Superior temporal gyrus (tissue), 1 donor: ENCODE data around the gene PHF1.
A peak's percentile ranks its signal among the peaks of the same experiment; 100 is the strongest.

Source experiments
- DNase-seq: peaks from one replicate; pipeline ENCODE4 v3.0.0-alpha.2; 2016; ENCODE audit errors: extremely low spot score

The PHF1 gene

DNA sequence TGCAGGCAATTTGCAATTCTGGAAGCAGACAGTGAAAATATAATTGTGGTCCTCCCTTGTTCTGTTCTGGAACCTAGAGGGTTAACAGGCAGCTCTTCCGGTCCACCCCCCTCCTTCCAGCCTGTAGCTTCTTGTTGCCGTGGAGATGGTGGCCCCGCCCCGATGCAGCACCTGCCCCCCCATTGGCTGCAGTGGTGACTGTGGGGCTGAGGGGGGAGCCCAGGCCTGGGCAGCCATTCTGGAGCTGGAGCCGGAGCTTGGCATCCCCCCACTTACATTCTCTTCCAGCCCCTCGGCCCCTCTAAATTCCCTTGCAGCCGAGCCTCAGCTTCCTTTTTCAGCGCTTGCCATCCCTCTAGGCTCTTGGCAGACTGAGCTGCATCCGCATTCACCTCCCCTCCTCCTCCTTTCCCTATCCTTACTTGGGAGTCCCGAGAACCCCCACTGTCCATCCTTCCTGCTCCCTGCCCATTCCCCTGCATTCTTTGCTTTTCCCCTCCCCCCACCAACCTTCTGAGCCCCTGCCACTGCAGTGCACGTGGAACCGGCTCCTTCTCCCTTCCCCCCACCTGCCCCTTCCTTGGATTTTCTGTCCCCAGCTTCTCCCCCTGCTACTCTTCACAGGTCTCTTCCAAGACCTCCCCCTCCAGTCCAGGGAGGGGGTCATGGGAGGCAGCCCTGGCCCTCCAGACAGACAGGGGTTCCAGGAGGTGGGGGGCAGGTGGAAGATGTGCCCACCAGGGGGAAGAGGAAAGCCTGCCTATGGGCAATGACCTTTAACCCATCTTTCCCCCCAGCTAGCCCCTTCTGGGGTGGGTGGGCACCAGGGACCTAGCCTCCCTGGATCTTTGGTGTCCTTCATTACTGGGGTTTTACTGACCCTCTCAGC, 20.4 kb downstream of the PHF1 start:
- peak; percentile 81 for DNase-seq

DNA sequence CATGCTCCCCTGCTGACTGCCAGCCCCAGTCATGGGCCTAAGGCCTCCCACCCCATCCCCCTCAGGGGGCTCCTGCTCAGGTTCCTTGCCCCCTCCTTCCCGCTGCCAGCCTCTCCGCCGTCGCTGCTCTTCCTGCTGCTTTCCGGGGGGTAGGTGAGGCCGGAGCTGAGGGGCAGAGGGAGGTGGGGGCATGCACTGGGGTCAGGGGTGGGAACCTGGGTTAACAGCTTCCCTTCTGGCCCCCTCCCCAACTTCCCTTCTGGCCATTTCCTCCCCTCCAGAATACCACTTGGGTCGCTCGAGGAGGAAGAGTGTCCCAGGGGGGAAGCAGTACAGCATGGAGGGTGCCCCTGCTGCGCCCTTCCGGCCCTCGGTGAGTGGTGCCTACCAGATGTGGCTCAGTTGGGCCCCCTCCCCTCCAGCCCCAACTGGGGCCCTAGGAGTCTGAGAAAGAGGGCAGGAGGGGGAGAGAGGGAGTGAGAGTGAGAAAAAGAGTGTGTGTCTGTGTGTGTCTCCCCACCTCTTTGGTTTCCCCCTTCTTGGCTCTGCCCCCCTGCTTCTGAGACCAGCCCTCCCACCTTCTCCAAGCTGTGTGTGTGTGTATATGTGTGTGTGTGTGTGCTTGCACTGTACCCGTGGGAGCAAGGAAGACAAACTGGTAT, 21.2 kb downstream of the PHF1 start:
- no peak for DNase-seq

DNA sequence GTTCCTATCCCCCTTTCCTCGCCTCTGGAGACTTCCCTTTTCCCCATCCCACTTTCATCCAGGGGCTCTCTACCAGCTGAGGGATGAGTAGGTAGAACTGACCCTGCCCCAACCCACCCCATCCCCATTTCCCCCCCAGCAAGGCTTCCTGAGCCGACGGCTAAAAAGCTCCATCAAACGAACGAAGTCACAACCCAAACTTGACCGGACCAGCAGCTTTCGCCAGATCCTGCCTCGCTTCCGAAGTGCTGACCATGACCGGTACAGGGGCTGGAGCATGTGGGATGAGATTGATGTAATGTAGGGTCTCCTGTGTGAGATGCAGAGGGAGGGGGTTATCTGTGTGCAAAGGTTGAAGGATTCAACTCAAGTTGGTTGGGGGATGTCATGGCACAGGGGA, 21.7 kb downstream of the PHF1 start:
- DNase-seq = no peak

DNA sequence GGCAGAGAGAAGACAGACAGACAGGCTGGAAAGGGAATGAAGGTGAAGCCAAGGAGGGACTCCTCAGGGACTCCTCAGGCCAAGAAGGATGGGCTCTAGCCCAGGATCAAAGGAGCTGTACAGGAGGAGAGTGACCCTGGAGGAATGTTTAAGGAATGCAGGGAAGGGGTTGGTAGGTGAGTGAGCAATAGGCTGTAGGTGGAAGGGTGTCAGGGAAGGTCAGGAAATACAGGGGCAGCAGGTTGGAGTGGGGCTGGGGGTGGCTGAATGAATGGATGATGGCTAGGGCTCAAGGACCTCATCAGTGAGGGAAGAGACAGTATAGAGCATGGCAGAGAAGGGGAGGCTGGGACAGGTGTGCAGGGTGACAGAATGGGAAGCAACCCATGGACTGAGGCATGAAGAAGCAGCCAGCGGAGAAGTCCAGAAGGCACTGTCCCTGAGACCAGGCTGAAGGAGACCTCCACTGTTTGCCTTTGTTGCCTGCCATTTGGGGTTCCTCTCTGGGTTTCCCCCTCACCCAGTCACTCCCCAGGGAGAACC, 22.3 kb downstream of the PHF1 start:
- DNase-seq = no peak

DNA sequence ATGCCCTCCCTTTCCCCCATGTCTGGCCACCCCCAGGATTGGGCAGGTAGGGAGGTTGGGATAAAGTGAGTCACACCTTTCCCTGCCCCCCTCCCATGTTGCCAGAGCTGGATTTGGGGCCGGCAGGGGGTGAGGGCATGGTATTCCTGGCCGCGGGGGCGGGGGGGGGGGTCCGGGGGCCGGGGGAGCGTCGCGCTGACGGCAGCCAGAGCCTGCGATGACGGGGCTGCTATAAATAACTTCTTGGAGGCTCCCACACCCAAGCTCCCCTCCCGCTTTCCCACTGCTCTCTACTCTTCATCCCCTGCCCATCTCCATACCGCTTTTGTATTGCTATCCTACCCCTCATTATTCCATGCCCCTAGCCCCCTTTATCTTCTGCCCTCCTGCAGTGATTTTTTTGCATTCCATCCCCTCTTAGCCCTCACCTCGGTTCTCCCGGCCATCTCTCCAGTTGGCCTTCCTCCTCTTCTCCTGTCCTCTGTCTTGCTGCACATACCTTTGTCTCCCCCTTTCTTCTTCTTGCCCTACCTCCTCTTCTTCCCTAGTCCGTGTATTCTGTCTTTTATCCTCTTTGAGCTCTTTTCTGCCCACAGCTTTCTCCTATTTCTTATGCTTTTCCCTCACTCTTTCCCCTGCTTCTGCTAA, 22.9 kb downstream of the PHF1 start:
- no peak for DNase-seq

DNA sequence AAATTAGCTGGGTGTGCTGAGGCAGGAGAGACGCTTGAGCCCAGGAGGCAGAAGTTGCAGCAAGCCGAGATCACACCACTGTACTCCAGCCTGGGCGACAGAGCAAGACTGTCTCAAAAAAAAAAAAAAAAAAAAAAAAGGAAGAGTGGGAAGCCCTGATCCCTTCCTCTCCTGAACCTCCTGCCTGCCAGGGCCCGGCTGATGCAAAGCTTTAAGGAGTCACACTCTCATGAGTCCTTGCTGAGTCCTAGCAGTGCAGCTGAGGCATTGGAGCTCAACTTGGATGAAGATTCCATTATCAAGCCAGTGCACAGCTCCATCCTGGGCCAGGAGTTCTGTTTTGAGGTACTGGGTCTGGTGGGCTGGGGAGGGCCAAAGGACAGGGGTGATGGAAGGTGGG, 24.1 kb downstream of the PHF1 start:
- no peak for DNase-seq

DNA sequence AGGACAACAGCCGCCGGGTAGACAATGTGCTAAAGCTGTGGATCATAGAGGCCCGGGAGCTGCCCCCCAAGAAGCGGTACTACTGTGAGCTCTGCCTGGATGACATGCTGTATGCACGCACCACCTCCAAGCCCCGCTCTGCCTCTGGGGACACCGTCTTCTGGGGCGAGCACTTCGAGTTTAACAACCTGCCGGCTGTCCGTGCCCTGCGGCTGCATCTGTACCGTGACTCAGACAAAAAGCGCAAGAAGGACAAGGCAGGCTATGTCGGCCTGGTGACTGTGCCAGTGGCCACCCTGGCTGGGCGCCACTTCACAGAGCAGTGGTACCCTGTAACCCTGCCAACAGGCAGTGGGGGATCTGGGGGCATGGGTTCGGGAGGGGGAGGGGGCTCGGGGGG, 26.9 kb downstream of the PHF1 start:
- no peak for DNase-seq

DNA sequence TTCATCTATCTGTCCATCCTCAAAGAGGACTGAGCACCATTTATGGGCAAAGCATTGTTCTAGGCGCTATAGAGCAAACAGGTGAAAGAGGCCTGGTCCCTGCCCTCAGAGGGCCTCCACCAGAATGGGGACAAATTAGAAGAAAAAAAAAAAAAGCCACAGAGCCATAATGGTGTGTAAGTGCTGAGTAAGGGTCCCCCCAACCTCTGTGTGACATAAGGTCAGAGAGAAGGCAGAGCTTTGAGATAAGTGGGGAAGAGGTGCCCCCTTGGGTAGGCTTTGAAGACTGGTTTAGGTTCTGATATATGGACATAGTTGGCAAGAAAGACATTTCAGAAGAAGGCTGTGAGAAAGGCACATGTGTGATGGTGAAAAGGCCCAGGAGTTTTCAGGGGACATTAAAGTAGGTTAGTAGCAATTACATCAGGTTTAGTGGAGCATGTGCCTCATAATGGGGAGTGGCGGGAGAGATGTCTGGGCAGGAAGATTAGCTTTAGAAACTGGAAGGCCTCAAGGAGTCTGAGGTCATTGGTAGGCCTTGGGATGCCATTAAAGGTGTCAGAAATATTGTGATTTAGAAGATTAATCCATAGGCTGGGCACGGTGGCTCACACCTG, 28.3 kb downstream of the PHF1 start:
- DNase-seq = no peak

DNA sequence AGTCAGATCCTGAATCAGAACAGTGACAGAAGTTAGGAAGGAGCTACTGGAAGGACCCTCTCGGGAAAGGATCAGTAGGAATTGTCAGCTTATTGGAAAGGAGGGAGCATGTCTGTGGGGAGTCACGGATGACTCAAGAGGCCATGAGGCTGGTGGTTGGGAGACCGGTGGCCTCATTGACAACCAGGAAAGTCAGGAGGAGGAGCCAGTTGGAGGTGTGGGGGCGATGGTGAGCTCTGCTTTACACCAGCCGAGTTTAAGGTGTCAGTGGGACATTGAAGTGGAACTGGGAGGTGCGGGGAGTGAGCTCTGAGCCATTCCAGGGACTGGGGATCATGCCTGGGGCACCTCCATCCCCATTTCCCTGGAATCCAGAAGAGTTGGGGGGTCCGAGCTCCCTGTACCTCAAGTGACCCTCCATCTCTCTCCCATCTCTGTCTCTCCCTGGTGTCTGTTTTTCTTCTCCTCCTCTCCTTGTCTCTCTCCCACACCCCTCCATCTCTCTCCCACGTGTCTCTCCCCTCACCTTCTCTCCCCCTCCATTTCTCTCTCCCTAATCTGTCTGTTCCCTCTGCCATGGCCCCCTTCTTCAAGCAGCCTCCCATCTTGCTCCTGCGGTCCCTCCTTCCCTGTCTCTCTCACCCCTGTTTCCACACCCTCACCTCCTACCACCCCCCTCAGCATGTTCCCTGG, 29.3 kb downstream of the PHF1 start:
- DNase-seq = no peak

DNA sequence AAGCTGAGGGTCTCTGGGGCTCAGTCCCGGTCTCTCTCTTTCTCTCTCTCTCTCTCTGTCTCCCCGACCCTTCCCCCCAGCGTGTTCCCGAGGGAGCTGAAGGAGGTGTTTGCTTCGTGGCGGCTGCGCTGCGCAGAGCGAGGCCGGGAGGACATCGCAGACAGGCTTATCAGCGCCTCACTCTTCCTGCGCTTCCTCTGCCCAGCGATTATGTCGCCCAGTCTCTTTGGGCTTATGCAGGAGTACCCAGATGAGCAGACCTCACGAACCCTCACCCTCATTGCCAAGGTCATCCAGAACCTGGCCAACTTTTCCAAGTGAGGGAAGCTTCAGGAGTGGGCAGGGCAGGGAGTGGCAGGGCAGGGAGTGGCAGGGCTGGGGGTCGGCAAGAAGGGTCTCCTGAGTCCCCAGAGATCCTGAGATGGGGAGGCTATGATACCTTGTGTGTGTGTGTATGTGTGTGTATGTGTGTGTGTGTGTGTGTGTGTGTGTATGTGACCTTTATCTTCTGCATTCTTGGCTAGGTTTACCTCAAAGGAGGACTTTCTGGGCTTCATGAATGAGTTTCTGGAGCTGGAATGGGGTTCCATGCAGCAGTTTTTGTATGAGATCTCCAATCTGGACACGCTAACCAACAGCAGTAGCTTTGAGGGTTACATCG, 30.0 kb downstream of the PHF1 start:
- no peak for DNase-seq

DNA sequence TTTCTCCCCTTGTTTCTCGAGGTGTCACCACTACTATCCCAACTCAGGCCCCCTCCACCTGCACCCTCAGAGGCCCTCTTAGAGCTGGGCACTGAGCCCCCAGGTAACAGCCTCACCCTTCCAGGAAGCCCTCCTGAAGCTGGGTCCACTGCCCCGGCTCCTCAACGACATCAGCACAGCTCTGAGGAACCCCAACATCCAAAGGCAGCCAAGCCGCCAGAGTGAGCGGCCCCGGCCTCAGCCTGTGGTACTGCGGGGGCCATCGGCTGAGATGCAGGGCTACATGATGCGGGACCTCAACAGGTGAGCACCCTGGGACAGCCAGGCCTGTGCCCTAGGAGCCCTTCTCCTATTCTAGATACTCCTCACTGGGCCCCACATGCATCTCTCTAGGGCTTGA, 30.6 kb downstream of the PHF1 start:
- DNase-seq = no peak

DNA sequence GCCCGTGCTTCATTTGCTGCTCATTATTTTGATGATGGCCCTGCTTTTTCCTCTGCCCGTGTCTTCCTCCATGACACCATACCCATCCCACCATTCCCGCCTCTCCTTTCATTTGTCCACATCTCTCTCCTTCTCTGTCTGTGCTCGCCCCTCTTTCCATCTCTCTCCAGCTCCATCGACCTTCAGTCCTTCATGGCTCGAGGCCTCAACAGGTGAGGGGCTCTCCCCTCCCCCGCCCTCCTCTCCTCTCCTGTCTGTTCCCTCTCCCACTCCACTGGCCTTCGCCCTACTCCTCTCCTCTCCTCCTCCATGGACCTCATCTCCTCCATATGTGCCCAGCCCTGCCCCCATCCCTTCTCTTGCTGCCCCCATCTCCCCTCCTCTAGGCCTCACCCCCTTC, 31.5 kb downstream of the PHF1 start:
- no peak for DNase-seq

DNA sequence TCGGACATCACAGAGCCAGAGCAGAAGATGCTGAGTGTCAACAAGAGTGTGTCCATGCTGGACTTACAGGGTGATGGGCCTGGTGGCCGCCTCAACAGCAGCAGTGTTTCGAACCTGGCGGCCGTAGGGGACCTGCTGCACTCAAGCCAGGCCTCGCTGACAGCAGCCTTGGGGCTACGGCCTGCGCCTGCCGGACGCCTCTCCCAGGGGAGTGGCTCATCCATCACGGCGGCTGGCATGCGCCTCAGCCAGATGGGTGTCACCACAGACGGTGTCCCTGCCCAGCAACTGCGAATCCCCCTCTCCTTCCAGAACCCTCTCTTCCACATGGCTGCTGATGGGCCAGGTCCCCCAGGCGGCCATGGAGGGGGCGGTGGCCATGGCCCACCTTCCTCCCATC, 32.2 kb downstream of the PHF1 start:
- DNase-seq = no peak

DNA sequence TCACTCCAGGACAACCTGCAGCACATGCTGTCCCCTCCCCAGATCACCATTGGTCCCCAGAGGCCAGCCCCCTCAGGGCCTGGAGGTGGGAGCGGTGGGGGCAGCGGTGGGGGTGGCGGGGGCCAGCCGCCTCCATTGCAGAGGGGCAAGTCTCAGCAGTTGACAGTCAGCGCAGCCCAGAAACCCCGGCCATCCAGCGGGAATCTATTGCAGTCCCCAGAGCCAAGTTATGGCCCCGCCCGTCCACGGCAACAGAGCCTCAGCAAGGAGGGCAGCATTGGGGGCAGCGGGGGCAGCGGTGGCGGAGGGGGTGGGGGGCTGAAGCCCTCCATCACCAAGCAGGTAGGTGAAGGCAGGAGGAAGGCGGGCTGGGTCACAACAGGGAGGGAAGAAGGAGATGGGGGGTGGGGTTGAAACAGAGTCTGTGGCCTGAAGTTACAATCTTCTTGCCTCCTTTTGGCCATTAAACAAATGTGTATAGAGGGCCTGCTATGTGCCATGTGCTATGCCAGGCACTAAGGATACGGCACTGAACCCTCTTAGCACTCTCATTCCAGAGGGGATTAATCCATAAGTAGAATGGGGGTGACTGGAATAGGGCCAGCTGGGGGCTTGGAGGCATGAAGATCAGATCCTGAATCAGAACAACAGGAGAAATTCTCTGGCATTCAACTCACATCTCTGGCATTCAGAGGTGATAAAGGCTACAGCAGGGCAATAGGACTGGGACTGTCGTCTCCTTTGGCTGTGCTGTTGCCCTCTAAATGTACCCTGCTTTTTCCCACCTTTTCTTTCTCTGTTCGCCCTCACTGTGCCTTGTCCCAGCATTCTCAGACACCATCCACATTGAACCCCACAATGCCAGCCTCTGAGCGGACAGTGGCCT, 33.0 kb downstream of the PHF1 start:
- no peak for DNase-seq

DNA sequence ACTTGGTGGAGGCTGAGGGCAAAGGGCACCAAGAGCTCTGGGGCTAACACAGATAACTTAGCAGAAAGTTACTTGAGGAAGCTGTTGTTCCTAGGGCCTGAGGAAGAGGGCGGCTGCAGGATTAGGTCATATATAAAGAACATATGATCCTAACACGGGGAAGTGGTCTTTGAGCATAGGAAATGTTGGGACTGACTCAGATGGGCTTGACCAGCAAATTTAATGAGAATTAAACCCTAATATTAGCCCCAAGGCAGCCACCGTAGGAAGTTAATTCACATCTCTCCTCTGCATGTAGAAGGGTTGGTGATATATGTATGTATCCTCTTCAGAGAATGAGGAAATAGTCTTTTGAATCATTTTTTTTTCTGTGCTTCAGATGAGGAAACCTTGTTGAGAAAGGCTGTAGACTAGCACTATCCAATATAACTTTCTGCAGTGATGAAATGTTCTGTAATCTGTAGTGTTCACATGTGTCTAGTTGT, 34.3 kb downstream of the PHF1 start:
- DNase-seq = no peak

DNA sequence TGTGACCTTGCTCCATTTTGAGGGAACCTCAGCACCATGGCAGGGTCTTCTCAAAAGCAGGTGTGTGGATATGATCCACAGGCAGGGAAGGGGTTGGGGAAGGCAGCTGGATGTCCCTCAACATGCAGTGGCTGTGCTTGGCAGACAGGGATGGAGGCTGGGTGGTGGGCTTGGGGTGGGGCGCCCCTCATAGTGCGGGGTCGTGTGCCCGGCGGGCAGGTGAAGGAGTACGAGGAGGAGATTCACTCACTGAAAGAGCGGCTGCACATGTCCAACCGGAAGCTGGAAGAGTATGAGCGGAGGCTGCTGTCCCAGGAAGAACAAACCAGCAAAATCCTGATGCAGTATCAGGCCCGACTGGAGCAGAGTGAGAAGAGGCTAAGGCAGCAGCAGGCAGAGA, 35.5 kb downstream of the PHF1 start:
- no peak for DNase-seq

DNA sequence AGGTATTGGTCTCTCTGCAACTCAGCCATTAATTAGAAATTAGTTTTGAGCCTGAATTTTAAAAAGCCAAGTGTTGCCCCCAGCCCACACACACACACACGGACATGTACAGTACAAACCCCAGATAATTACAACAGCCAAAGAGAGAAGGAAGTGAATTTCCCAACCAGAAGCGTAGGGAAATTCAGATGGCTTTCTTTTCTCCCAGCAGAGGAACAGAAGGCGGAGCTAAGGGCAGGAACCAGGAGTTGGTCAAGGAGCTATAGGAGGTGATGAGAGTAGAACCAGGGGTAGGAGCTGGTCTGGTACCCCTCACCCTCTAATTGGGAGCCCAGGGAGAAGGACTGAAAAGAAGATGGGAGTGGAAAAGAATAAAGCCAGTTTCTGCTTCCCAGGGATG, 39.6 kb downstream of the PHF1 start:
- DNase-seq = no peak

DNA sequence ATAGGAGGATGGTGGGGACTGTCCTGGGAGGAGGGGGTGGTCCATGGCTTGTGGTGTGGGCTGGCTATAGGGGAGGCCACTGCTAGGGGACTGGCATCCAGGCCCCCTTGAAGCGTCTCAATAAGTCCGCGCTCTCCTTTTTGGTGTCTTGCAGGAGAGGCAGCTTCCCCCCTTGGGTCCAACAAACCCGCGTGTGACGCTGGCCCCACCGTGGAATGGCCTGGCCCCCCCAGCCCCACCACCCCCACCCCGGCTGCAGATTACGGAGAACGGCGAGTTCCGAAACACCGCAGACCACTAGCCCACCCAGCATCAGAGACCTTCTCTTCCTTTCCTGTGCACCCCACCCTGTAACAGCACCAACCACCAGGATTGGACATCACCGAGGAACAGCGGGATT, 40.8 kb downstream of the PHF1 start:
- no peak for DNase-seq

DNA sequence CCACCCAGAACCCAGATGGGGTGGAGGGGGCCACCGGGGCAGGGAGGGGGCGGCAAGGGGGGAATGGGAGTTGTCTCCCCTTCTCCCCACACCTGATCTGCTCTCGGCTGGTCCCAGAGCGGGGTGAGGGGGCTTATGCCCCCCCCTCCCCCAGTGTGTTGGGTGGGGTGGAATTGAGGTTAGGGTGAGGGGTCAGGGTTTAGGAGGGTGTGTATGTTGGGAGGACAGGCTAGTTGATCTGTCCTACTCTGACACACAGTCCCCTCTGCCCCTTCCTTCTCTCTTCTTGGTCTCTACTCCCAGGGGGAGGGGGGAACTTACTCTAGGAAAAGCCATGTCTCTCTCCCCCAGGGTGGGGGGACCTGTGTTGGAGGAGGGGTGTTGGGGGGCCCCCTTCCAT, 41.7 kb downstream of the PHF1 start:
- no peak for DNase-seq
